ENCODE data around the gene RPL41. TPM values are rescaled to one million over a fixed set of nuclear protein-coding genes. Genes with fewer than 3 reads are reported as not detected.
"Not testable (repeated sequence)": the region's sequence is repeated elsewhere in the genome, so short reads cannot be mapped to it uniquely, and the experiment has no call there.

Gene RPL41
- 1,930 and 2,844 TPM in 2 replicates for total RNA-seq

- TF ChIP-seq CTCF (IDR thresholded peaks at IDR 0.05; ENCODE audit: extremely low read depth, low read depth, low read length), result no peak
- peak; percentile 93 for DNase-seq (ENCODE audit: insufficient read length, low spot score, missing footprints)
- H3K79me2 ChIP-seq (ENCODE audit: insufficient read depth, low read length), result peaks cover 30% of the 10 kb centered on the region
- H4K20me1 ChIP-seq (ENCODE audit: insufficient read depth, low read length), result peaks cover 16% of the 10 kb centered on the region
- no peaks in the 10 kb centered on the region for H3K9me3 ChIP-seq (ENCODE audit: low read depth, low read length)
- peak within 1 kb of the TSS; percentile 85 for H3K4me3 ChIP-seq (ENCODE audit: insufficient read depth, low read length)
- peaks cover 29% of the 10 kb centered on the region for H3K4me1 ChIP-seq (ENCODE audit: insufficient read depth, low read length)
- H3K27me3 ChIP-seq (ENCODE audit: insufficient read depth, low read length), result no peaks in the 10 kb centered on the region
- H2AFZ ChIP-seq (ENCODE audit: low read length), result peak within 1 kb of the TSS; percentile 93
- peak within 1 kb of the TSS; percentile 91 for H3K27ac ChIP-seq (ENCODE audit: low read depth, low read length)
- peaks cover 40% of the 10 kb centered on the region for H3K36me3 ChIP-seq (ENCODE audit: insufficient read depth, low read length)
- H3K4me2 ChIP-seq (ENCODE audit: insufficient read depth, low read length), result peak within 1 kb of the TSS; percentile 99
Measured at GRCh38 chr12:56116267-56117081, at the start of gene RPL41. Gene RPL41, plus strand, starts transcription at chr12:56116633.

DNA sequence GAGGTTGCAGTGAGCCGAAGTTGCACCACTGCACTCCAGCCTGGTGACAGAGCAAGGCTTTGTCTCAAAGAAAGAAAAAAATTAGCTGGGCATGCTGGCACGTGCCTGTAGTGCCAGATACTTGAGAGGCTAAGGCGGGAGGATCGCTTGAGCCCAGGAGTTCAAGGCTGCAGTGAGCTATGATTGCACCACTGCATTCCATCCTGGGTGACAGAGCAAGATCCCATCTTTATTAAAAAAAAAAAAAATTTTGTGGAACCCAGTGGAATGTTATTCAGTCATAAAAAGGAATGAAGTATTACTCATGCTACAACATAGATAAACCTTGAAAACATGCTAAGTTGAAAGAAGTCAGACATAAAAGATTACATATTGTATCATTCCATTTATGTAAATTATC lies 44.8 kb upstream of the RPL41 start:
- no peak for DNase-seq (ENCODE audit: insufficient read length, low spot score, missing footprints)
- Histone ChIP-seq H3K27me3 (ENCODE audit: insufficient read depth, low read length) (no peaks in the 10 kb centered on the region), H3K79me2 (ENCODE audit: insufficient read depth, low read length) (no peaks in the 10 kb centered on the region), H3K4me3 (ENCODE audit: insufficient read depth, low read length) (no peak overlapping the region), H3K27ac (ENCODE audit: low read depth, low read length) (no peak overlapping the region), H3K4me1 (ENCODE audit: insufficient read depth, low read length) (peaks cover 5% of the 10 kb centered on the region), H3K4me2 (ENCODE audit: insufficient read depth, low read length) (no peak overlapping the region), H3K9me3 (ENCODE audit: low read depth, low read length) (no peaks in the 10 kb centered on the region), H2AFZ (ENCODE audit: low read length) (no peak overlapping the region), H3K36me3 (ENCODE audit: insufficient read depth, low read length) (no peaks in the 10 kb centered on the region), H4K20me1 (ENCODE audit: insufficient read depth, low read length) (no peaks in the 10 kb centered on the region)
- no peak for TF ChIP-seq CTCF (IDR thresholded peaks at IDR 0.05; ENCODE audit: extremely low read depth, low read depth, low read length)

DNA sequence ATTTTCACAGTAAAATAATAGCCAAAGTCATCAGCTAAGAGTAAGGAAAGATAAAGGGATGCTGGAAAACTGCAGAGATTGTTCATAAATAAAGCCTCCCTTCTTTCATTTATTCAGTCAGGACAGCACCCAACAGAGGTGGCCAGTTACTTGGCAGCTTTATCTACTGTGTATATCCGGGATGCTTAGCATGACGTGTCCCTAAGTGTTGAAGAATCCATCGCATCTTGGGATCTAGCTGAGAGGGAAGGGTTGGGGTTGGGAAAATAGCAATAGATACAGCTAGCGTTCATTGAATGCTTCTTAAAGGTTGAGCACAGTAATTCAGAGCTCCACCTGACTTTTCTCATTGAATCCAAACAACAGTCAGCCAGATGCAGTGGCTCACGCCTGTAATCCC lies 42.0 kb upstream of the RPL41 start:
- Histone ChIP-seq H3K4me2 (ENCODE audit: insufficient read depth, low read length) (no peak overlapping the region), H3K4me1 (ENCODE audit: insufficient read depth, low read length) (peaks cover 6% of the 10 kb centered on the region), H3K4me3 (ENCODE audit: insufficient read depth, low read length) (no peak overlapping the region), H4K20me1 (ENCODE audit: insufficient read depth, low read length) (no peaks in the 10 kb centered on the region), H3K27ac (ENCODE audit: low read depth, low read length) (no peak overlapping the region), H3K9me3 (ENCODE audit: low read depth, low read length) (no peaks in the 10 kb centered on the region), H3K36me3 (ENCODE audit: insufficient read depth, low read length) (no peaks in the 10 kb centered on the region), H3K79me2 (ENCODE audit: insufficient read depth, low read length) (no peaks in the 10 kb centered on the region), H2AFZ (ENCODE audit: low read length) (no peak overlapping the region), H3K27me3 (ENCODE audit: insufficient read depth, low read length) (no peaks in the 10 kb centered on the region)
- TF ChIP-seq CTCF (IDR thresholded peaks at IDR 0.05; ENCODE audit: extremely low read depth, low read depth, low read length), result no peak
- peak; percentile 66 for DNase-seq (ENCODE audit: insufficient read length, low spot score, missing footprints)

DNA sequence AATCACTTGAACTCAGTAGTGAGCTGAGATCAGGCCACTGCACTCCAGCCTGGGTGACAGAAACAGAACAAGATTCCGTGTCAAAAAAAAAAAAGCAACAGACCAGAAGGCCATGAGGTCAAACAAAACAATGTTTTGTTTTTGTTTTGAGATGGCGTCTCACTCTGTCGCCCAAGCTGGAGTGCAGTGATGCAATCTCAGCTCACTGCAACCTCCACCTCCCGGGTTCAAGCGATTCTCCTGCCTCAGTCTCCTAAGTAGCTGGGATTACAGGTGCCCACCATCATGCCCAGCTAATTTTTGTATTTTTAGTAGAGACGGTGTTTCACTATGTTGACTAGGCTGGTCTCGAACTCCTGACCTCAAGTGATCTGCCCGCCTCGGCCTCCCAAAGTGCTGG lies 38.5 kb upstream of the RPL41 start:
- H3K36me3 ChIP-seq (ENCODE audit: insufficient read depth, low read length); H3K4me1 ChIP-seq (ENCODE audit: insufficient read depth, low read length); H3K4me3 ChIP-seq (ENCODE audit: insufficient read depth, low read length); H3K27ac ChIP-seq (ENCODE audit: low read depth, low read length); H3K9me3 ChIP-seq (ENCODE audit: low read depth, low read length); H3K4me2 ChIP-seq (ENCODE audit: insufficient read depth, low read length); DNase-seq (ENCODE audit: insufficient read length, low spot score, missing footprints); H2AFZ ChIP-seq (ENCODE audit: low read length); H3K79me2 ChIP-seq (ENCODE audit: insufficient read depth, low read length); H4K20me1 ChIP-seq (ENCODE audit: insufficient read depth, low read length): not testable (repeated sequence)
- peaks cover 18% of the 10 kb centered on the region for H3K27me3 ChIP-seq (ENCODE audit: insufficient read depth, low read length)

Data from osteoblast (primary cell).